Motor neuron (in vitro differentiated cells): ENCODE data around the gene FGF14. TPM values are rescaled to one million over a fixed set of nuclear protein-coding genes. Genes with fewer than 3 reads are reported as not detected.

ENCODE experiments used
- ATAC-seq, 8 experiments: fragments of 200-7000 bp; cut with Tn5 transposase; replicated peaks in 6 of 8; 2 replicates each; pipeline ENCODE4 v1.8.0; 2021; ENCODE audit warnings: mild to moderate bottlenecking in 8 of 8, moderate library complexity in 8 of 8
- H3K27ac ChIP-seq, 2 donors: fragments of 250-450 bp; sonication (Bioruptor Pico); 2 replicates each; pipeline ENCODE4 v1.9.0; 2021; ENCODE audit warnings: antibody characterized with exemption in 2 of 2, mild to moderate bottlenecking in 2 of 2, moderate library complexity in 1 of 2
- H3K4me1 ChIP-seq, 2 donors: fragments of 250-450 bp; sonication (Bioruptor Pico); replicated peaks in 1 of 2; 2 replicates each; pipeline ENCODE4 v1.6.1; 2021; ENCODE audit warnings: antibody characterized with exemption in 2 of 2, mild to moderate bottlenecking in 2 of 2, moderate library complexity in 1 of 2
- H3K4me3 ChIP-seq, 5 donors: fragments of 250-450 bp; sonication (Bioruptor Pico); 2 replicates each; pipeline ENCODE4 v1.9.0; 2021; ENCODE audit warnings: antibody characterized with exemption in 5 of 5, mild to moderate bottlenecking in 5 of 5, moderate library complexity in 4 of 5
- WGBS, 10 experiments: fragments of 450-650 bp; shearing (Covaris generic); methylation state at CpG; one replicate each; pipeline ENCODE4 v1.0.0; 2022; 5-methylcytosine and 5-hydroxymethylcytosine counted together
- in situ Hi-C, 9 experiments: fragments of 400-800 bp; cut with MboI; loops; one replicate each; pipeline ENCODE4 v1.15.0; 2021; ENCODE audit warnings: low sequenced_read_pairs in 9 of 9, low pct_unique_long_range_greater_than_20kb in 2 of 9; ENCODE audit not compliant: unreplicated experiment in 9 of 9
- total RNA-seq, 8 experiments: library from RNA; unstranded; fragments of 300-600 nt; gene quantifications; 2 replicates each; pipeline versions ENCODE4 v1.2.3 to v1.2.4, GENCODE V29; 2022

The FGF14 gene
- total RNA-seq, 8 experiments from 2014 or later: 0.66 to 20.0 (median 8.7) TPM

DNA sequence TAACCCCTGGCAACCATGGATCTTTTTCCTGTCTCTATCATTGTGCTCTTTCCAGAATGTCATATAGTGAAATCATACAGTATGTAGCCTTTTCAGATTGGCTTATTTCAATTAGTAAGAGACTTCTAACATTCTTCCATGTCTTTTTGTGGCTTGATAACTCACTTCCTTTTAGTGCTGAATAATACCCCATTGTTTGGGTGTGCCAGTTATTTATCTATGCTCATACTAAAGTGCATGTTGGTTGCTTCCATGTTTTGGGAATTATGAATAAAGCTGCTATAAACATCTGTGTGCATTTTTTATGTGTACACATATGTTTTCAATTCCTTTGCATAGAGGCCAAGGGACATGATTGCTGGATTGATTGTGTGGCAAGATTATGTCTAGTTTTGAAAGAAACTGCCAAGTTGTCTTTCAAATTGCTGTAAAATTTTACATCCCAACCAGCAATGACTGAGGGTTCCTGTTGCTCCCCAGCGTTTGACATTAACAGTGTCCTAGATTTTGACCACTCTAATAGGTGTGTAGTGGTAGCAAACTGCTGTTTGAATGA, 590.5 kb downstream of the FGF14 start:
- in situ Hi-C loops: no loop called here
- Histone ChIP-seq H3K27ac (no peak overlapping the region), H3K4me3 (no peak overlapping the region), H3K4me1 (peaks cover 0 to 7% of the 10 kb centered on the region in 2 donors)
- ATAC-seq: peak in 3 of 8 experiments; percentile 43 to 94 (median 76)
- WGBS, 10 experiments: 0 to 100% (median 69%) methylated on average over 1 of the region's 1 CpG; no CpG with 5 or more reads in 6 of the 10 experiments

DNA sequence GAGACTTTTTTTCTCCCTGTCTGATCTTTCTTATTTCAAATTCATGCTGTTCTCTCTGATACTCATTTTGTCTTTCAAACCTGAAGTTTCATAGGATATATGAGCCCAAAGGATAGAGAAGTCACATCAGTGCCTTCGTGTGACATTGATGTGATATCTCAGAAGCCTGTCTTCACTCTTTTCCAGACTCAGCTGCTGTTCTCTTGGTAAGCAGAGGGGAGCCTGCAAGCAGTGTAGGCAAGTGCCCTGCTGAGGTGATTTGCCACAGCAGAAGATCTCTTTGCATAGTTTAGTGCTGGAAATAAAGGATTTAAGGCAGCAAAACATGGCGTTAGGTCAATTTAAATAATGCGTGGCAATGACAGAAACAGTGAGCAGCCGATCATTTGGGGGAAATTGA, 602.7 kb downstream of the FGF14 start:
- Histone ChIP-seq H3K4me1 (peaks cover 0 to 5% of the 10 kb centered on the region in 2 donors), H3K4me3 (no peak overlapping the region), H3K27ac (no peak overlapping the region)
- no peak for ATAC-seq
- in situ Hi-C loops: loop anchor here in 3 of 9 experiments (25.0 kb wide), 5 partner anchors 112 to 763 kb away; no protein-coding TSS in a partner anchor
- WGBS, 10 experiments: 50 to 86% (median 73%) methylated on average over 1 to 4 of the region's 4 CpGs; no CpG with 5 or more reads in 1 of the 10 experiments

DNA sequence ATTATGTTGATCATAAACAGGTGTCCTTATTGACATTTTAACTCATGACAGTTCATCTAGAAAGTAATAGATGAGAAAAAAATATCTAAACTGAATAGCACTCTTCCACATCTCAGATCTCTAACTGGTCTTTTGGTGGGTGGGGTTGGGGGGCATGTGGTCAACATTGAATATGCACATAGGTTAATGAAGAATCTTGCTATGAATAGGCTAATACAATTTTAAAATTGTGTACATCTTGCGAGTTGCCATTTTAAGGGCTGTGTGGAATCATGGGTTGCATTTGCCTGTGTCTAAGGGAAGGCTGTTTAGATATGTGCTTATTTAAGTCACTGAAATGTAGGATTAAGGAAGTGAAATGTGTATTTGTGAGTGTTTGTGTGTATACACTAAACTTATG, 603.4 kb downstream of the FGF14 start:
- in situ Hi-C loops: loop anchor here in 3 of 9 experiments (25.0 kb wide), 5 partner anchors 111 to 764 kb away; no protein-coding TSS in a partner anchor
- peaks cover 0 to 5% of the 10 kb centered on the region in 2 donors for H3K4me1 ChIP-seq
- WGBS, 10 experiments: 0 to 100% (median 0%) methylated on average over 1 of the region's 1 CpG; no CpG with 5 or more reads in 5 of the 10 experiments
- ATAC-seq: peak in 3 of 8 experiments; percentile 68 to 90 (median 89)
- H3K27ac ChIP-seq: no peak overlapping the region
- no peak overlapping the region for H3K4me3 ChIP-seq

DNA sequence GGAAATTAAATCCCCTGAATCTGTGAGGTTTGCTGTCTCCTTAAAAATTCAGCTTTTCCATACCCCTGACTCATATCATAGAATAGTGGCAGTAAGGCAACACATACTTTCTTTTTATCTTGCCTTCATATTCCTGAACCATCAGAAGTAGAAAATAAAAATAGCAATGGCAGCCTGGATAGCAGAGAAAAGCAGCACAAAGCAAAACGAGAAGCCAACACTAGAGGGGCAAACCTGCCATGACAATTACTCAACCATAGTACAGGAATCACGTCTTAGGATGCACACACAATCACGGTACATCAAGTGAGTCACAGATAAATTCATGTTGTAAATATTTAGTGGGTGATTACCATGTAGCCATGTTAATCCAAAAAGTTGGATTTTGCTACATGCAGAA, 606.4 kb downstream of the FGF14 start:
- peak in 1 of 8 experiments; percentile 28 for ATAC-seq
- WGBS, 10 experiments: 0 to 100% (median 75%) methylated on average over 1 to 3 of the region's 3 CpGs; no CpG with 5 or more reads in 1 of the 10 experiments
- H3K27ac ChIP-seq: no peak overlapping the region
- H3K4me1 ChIP-seq: peaks cover 0 to 5% of the 10 kb centered on the region in 2 donors
- H3K4me3 ChIP-seq: no peak overlapping the region
- in situ Hi-C loops: loop anchor here in 3 of 9 experiments (25.0 kb wide), 5 partner anchors 108 to 767 kb away; no protein-coding TSS in a partner anchor

DNA sequence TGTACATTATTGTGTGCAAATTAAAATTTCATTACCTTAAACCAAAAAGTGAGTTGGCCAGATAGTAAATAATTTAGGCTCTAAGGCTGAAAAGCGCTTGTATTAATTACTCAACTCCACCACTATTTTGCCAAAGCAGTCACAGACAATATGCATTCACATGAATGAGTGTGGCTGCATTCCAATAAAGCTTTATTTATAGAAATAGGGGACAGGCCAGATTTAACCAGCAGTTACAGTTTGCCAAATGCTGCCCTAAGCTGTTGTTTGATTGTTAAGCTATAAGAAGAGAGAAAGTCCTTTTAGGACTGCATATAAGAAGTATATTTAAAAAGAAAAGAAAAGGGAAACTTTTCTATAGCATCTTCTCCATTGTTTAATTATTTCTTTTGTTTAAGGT, 606.8 kb downstream of the FGF14 start:
- no peak for ATAC-seq
- WGBS, 10 experiments: 20 to 100% (median 66%) methylated on average over 1 of the region's 1 CpG
- in situ Hi-C loops: loop anchor here in 3 of 9 experiments (25.0 kb wide), 5 partner anchors 108 to 767 kb away; no protein-coding TSS in a partner anchor
- Histone ChIP-seq H3K4me3 (no peak overlapping the region), H3K27ac (no peak overlapping the region), H3K4me1 (peaks cover 0 to 5% of the 10 kb centered on the region in 2 donors)

DNA sequence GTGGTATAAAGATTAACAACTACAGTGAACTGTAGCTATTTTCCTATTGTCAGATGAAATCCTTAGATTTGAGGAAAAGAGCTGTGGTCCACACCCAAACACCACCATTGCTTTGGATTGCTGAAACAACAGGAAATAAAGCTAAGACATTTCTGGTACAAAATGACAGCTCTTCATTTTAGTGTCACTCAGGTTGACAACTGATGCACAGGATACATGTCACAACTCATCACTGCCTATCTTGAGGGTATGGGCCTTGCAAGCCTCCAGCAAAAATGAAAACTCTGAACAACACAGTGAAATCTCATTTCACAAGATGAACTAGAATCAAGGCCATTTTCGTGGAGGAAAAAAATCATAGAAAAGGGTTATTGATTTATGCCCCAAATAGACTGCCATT, 609.7 kb downstream of the FGF14 start:
- in situ Hi-C loops: loop anchor here in 3 of 9 experiments (25.0 kb wide), 5 partner anchors 105 to 770 kb away; no protein-coding TSS in a partner anchor

DNA sequence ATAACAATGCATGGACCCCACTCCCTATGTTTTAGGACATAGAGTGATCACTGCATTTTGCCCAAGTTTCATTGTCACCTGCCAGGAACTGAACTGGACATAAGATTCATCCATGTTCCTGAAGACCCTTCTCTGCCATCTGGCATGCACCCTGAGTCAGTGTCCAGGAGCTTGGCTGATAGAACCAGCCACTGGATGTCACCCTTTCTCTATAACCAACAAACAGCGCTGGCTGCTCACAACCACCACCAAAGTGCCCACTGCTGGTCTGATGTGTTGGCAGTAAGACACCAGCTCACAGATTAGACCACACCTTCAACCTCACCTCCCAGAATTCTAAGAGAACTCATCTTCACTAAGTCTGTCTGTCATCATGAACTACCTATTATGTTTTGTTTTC, 616.0 kb downstream of the FGF14 start:
- Histone ChIP-seq H3K4me1 (no peaks in the 10 kb centered on the region), H3K27ac (no peak overlapping the region), H3K4me3 (no peak overlapping the region)
- 13 to 30% methylated on average over 1 of the region's 1 CpG; no CpG with 5 or more reads in 8 of the 10 experiments for WGBS, 10 experiments
- peak in 6 of 8 experiments; percentile 52 to 100 (median 96) for ATAC-seq
- in situ Hi-C loops: loop anchor here in 5 of 9 experiments (10.0 to 25.0 kb wide), 6 partner anchors 99 to 776 kb away; no protein-coding TSS in a partner anchor

More for the DNA sequence above, 609.7 kb downstream of the FGF14 start:
- 10 to 90% (median 56%) methylated on average over 1 of the region's 1 CpG; no CpG with 5 or more reads in 4 of the 10 experiments for WGBS, 10 experiments
- H3K4me3 ChIP-seq: no peak overlapping the region
- ATAC-seq: no peak
- no peaks in the 10 kb centered on the region for H3K4me1 ChIP-seq
- H3K27ac ChIP-seq: no peak overlapping the region

DNA sequence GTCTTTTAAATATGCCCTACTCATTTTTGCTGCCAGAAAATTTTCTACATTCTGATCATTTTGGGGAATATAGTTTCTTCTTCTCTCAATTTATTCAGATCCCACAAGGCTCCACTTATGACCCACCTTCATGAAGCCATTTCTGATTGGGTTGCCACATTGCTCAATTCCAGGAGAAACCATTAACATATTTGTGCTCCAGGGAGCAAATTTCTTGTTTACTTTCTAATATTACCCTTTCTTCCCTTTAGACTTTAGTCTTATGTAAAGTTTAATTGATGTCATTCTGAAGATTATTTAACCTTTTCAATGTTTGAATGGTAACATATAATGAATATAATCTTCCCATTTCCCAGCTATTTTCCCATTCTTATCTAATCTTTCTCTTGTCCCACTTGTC, 617.5 kb downstream of the FGF14 start:
- H3K4me1 ChIP-seq: no peaks in the 10 kb centered on the region
- ATAC-seq: no peak
- in situ Hi-C loops: loop anchor here in 5 of 9 experiments (10.0 to 25.0 kb wide), 6 partner anchors 97 to 778 kb away; no protein-coding TSS in a partner anchor
- H3K4me3 ChIP-seq: no peak overlapping the region
- H3K27ac ChIP-seq: no peak overlapping the region

DNA sequence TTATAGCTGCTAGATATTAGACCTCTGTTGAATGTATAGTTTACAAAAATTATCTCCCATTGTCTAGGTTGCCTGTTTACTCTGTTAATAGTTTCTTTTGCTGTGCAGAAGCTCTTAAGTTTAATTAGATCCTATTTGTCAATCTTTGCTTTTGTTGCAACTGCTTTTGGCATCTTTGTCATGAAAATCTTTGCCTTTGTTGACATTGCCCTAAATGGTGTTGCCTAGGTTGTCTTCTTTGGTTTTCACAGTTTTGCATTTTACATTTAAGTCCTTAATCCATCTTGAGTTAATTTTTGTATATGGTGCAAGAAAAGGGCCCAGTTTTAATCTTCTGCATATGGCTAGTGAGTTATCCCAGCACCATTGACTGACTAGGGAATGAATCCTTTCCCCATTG, 618.3 kb downstream of the FGF14 start:
- Histone ChIP-seq H3K27ac (no peak overlapping the region), H3K4me1 (no peaks in the 10 kb centered on the region), H3K4me3 (no peak overlapping the region)
- in situ Hi-C loops: loop anchor here in 5 of 9 experiments (10.0 to 25.0 kb wide), 6 partner anchors 96 to 779 kb away; no protein-coding TSS in a partner anchor
- no peak for ATAC-seq

DNA sequence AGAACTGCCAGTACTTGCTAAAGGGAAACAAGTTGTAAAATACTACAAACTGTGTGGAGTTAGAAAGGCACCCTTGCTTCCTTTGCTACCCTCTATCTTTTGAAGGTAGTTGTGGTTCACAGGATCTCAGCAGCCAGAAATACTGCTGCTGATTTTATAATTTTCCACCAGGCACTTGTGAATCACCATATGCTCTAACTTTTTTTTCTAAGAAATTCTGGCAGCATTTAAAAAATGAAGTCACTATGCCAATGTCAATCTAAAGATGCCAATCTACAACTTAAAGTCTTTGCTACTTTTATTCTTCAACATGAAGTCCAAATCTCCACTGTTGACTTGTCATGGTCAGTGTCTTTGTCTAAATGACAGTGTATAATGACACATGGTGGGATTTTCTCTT, 621.6 kb downstream of the FGF14 start:
- Histone ChIP-seq H3K27ac (no peak overlapping the region), H3K4me3 (no peak overlapping the region), H3K4me1 (no peaks in the 10 kb centered on the region)
- no peak for ATAC-seq
- in situ Hi-C loops: loop anchor here in 5 of 9 experiments (10.0 to 25.0 kb wide), 6 partner anchors 93 to 782 kb away; no protein-coding TSS in a partner anchor

DNA sequence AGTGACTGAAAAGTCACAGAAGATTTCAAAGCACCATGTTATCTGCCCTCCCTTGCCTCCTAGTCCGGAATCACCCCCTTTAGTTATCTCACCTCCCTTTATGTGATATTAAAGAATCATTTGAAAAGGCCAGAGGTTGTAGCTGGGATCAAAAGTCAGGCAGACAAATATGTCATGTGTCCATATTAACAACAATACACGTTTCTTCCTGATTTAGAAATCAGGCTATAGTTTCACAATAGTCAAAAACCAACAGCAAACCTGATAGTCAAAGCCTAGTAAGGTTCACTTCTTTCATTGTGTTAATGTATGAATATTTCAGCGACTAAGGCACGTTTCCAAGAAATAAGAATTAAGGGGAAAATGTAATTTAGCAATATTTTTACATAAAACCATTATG, 622.7 kb downstream of the FGF14 start:
- in situ Hi-C loops: loop anchor here in 3 of 9 experiments (25.0 kb wide), 5 partner anchors 92 to 783 kb away; no protein-coding TSS in a partner anchor
- H3K27ac ChIP-seq: no peak overlapping the region
- no peaks in the 10 kb centered on the region for H3K4me1 ChIP-seq
- no peak for ATAC-seq
- 15 to 100% (median 77%) methylated on average over 1 to 4 of the region's 4 CpGs; no CpG with 5 or more reads in 1 of the 10 experiments for WGBS, 10 experiments
- H3K4me3 ChIP-seq: no peak overlapping the region

DNA sequence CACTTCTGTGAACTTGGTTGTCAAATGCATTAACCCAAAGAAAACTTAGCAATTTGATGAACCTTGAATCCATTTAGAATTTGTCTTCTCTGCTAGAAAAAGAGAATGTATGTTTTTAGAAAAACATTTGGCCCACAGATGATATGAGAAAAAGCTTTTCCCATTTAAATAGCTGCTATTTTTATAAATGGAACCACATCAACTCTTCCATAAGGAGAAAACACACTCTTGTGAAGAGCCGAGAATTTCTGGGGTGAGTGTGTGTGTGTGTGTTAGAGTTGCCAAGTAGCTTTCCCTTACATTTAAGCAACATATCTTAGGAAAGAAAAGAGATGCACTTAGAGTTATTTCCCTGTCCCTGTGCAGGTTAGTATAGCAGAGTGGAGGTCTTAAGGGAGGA, 626.6 kb downstream of the FGF14 start:
- in situ Hi-C loops: loop anchor here in 3 of 9 experiments (25.0 kb wide), 5 partner anchors 88 to 787 kb away; no protein-coding TSS in a partner anchor
- peaks cover 0 to 3% of the 10 kb centered on the region in 2 donors for H3K4me1 ChIP-seq
- no peak for ATAC-seq
- no peak overlapping the region for H3K4me3 ChIP-seq
- H3K27ac ChIP-seq: no peak overlapping the region
- WGBS, 10 experiments: 0 to 100% (median 32%) methylated on average over 1 of the region's 1 CpG; no CpG with 5 or more reads in 4 of the 10 experiments

DNA sequence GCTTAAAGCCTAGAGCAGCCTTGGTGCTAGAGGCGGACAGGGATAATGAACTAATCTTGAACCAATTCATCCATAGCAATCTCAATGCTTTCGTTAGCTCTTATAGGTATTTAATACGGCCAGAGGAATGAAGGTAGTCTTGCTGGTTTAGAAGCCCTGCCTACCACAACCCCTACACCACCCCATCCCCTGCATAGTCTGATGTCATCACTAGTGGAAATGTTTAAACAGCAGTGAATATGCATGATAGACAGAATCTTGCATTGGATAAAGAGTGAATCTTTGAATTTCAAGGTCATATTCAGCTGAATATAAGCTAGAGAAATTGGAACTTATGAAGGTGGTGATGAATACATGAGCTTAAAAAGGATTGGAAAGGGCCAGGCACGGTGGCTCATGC, 627.5 kb downstream of the FGF14 start:
- no peak overlapping the region for H3K4me3 ChIP-seq
- H3K27ac ChIP-seq: no peak overlapping the region
- peak in 3 of 8 experiments; percentile 31 to 92 (median 90) for ATAC-seq
- peaks cover 0 to 3% of the 10 kb centered on the region in 2 donors for H3K4me1 ChIP-seq
- 4 to 100% (median 93%) methylated on average over 1 to 4 of the region's 4 CpGs; no CpG with 5 or more reads in 1 of the 10 experiments for WGBS, 10 experiments
- in situ Hi-C loops: loop anchor here in 3 of 9 experiments (25.0 kb wide), 2 partner anchors 612 to 637 kb away; no protein-coding TSS in a partner anchor
